ENCODE data around the gene ASF1B.

ASF1B gene

DNA sequence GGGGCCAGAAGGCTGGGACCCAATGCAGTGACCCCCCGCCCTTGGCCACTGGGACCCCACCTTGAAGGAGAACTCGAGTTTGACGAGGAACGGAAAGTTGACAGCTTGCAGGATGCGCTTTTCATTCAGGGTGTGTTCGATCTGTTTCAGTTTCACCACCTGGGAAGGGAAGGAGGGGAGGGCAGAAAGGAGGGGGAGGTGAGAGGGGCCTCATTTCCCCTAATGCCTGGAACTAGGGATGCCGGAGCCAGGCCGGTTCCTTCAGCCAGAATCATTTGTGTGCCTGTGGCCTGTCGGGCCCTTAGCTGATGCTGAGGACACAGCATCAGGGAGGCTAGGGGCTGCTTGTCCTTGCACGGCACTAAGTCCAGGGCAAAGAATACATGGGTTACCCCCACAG lies 33.6 kb downstream of the ASF1B start:
- H3K4me3 ChIP-seq (replicated peaks; ENCODE audit: low read depth, low read length) = no peak overlapping the region
- DNase-seq (ENCODE audit: extremely low read depth, low read depth) = no peak
- TF ChIP-seq, protein P1, sequence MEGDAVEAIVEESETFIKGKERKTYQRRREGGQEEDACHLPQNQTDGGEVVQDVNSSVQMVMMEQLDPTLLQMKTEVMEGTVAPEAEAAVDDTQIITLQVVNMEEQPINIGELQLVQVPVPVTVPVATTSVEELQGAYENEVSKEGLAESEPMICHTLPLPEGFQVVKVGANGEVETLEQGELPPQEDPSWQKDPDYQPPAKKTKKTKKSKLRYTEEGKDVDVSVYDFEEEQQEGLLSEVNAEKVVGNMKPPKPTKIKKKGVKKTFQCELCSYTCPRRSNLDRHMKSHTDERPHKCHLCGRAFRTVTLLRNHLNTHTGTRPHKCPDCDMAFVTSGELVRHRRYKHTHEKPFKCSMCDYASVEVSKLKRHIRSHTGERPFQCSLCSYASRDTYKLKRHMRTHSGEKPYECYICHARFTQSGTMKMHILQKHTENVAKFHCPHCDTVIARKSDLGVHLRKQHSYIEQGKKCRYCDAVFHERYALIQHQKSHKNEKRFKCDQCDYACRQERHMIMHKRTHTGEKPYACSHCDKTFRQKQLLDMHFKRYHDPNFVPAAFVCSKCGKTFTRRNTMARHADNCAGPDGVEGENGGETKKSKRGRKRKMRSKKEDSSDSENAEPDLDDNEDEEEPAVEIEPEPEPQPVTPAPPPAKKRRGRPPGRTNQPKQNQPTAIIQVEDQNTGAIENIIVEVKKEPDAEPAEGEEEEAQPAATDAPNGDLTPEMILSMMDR (IDR thresholded peaks at IDR 0.05; ENCODE audit: low read depth, low read length, missing control alignments) = no peak

DNA sequence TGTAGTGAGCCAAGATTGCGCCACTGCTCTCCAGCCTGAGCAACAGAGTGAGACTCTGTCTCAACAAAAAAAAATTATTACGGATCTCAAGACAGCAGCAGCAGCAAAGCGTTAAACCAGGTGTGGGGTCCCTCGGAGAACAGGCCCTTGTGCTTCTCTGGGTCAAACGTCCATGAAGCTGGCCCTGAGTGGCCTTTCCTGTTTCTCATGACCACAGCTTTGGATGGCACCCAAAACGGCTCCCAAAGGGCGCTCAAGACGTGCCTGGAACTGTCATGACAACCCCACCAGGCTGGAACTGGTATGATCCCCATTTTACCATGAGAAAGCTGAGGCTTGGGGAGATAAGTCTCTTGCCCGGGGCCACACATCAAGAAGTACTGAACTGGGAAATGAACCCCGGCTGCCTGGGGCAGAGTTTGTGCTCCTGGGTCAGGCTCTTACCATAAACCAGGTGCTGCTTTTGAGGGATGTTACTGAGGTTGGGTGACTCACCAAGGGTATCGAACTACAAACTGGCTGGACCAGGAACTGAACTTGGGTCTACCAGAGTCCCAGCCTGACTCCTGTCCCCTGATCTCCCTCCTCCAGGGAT lies 34.2 kb downstream of the ASF1B start:
- H3K4me3 ChIP-seq (replicated peaks; ENCODE audit: low read depth, low read length) = no peak overlapping the region
- DNase-seq (ENCODE audit: extremely low read depth, low read depth) = no peak
- TF ChIP-seq, protein P1 (IDR thresholded peaks at IDR 0.05; ENCODE audit: low read depth, low read length, missing control alignments) = no peak

DNA sequence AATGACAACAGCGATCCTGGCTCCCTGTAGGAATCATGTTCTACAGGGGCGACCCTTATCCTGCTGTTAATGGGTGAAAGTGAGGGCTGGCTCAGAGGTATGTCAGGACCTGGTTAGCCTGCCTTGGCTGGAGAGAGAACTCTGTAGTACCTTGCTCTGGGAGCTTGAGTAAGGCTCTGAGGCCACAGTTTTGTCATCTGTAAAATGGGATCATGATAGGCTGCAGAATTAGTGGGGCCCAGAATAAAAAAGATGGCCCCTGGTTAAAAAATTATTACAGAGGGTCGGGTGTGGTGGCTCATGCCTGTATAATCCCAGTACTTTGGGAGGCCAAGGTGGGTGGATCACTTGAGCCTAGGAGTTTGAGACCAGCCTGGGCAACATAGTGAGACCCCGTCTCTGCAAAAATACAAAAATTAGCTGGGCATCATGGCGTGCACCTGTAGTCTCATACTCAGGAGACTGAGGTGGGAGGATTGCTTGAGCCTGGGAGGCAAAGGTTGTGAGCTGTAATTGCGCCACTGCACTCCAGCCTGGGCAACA lies 35.3 kb downstream of the ASF1B start:
- TF ChIP-seq, protein P1 (IDR thresholded peaks at IDR 0.05; ENCODE audit: low read depth, low read length, missing control alignments) = no peak
- no peak for DNase-seq (ENCODE audit: extremely low read depth, low read depth)
- H3K4me3 ChIP-seq (replicated peaks; ENCODE audit: low read depth, low read length) = no peak overlapping the region

DNA sequence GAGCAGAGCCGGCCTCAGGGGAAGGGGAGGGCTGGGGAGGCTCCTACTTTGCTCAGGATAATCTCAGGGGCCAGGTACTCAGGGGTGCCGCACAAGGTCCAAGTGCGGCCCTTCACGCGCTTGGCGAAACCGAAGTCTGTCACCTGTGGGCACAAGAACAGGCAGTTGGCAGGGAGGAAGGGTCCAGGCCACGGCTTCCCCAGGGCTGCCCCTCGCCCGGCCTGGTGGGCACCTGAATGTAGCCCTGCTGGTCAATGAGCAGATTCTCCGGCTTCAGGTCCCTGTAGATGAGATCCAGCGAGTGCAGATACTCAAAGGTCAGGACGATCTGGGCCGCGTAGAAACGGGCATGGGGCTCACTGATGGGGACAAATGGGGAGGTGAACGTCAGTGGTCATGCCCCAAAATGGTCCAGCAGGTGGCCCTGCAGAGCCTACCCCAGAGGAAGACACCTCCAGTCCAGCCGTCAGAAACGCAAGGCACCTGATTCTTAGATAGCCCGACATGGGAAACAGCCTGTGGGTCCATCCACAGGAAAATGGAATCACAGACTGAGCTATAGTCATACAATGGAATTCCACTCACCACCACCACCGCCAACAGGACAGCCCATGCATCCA lies 38.7 kb downstream of the ASF1B start:
- DNase-seq (ENCODE audit: extremely low read depth, low read depth) = no peak
- no peak overlapping the region for H3K4me3 ChIP-seq (replicated peaks; ENCODE audit: low read depth, low read length)
- TF ChIP-seq, protein P1 (IDR thresholded peaks at IDR 0.05; ENCODE audit: low read depth, low read length, missing control alignments) = peak; percentile 16

DNA sequence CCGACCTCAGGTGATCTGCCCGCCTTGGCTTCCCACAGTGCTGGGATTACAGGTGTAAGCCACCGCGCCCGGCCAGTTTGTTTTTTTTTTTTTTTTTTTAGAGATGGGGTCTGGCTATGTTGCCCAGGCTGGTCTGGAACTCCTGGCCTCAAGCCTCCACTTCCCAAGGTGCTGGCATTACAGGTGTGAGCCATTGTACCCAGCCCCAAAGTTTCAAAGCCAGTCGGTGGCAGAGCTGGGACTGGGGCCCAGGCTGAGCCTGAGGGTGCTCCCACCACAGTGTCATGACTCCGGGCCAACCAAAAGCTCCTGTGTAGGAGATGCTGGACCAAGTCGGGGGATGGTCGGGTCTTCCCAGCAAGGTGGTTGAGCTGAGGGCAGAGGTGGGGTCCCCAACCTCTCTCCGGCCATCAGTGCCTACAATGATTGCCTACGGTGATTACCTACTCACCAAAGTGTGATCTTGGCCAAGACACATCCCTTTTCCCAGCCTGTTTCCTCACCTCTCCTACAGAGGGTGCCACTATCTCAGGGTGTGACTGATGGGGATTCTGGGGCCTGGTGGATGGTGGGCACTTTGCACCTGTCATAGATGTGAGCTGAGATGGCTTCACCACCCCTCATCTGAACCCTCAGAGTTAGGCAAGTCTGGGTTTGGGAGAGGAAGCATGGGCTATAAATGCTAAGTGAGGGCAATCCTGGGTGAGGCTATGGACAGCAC lies 40.0 kb downstream of the ASF1B start:
- TF ChIP-seq, protein P1 (IDR thresholded peaks at IDR 0.05; ENCODE audit: low read depth, low read length, missing control alignments) = no peak
- DNase-seq (ENCODE audit: extremely low read depth, low read depth) = no peak
- H3K4me3 ChIP-seq (replicated peaks; ENCODE audit: low read depth, low read length) = no peak overlapping the region

DNA sequence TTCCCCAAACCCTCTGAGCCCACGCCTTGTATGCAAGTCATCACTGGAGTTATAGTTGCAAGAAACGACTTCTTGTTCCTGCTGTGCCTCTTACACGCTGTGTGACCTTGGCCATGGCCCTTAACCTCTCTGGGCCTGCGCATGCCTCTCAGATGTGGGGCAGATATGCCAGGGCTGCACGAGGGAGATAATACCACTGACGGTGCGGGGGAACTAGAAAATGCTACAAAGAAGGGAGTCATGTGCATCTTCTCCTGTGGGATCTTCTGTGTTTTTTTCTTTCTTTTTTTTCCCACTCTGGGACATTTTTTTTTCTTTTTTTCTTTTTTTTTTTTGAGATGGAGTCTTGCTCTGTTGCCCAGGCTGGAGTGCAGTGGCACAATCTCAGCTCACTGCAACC lies 41.5 kb downstream of the ASF1B start:
- TF ChIP-seq, protein P1 (IDR thresholded peaks at IDR 0.05; ENCODE audit: low read depth, low read length, missing control alignments) = no peak
- no peak for DNase-seq (ENCODE audit: extremely low read depth, low read depth)
- no peak overlapping the region for H3K4me3 ChIP-seq (replicated peaks; ENCODE audit: low read depth, low read length)

Data from HFF-Myc (cell line).